HepG2 (cell line): ENCODE data around the gene HTRA2. TPM values are rescaled to one million over a fixed set of nuclear protein-coding genes. Genes with fewer than 3 reads are reported as not detected.

ENCODE experiments used
- BCL6 ChIP-seq: IDR thresholded peaks from 2 replicates; pipeline ENCODE4 v1.6.1; 2016; ENCODE audit warnings: missing genetic modification reagents, missing compliant biosample characterization
- CBX5 ChIP-seq: sonication (generic); formaldehyde crosslinking; IDR thresholded peaks from 2 replicates; pipeline ENCODE4 v1.4.0; 2020; ENCODE audit warnings: missing genetic modification reagents, borderline replicate concordance
- CHCHD3 ChIP-seq: sonication (generic); formaldehyde crosslinking; IDR thresholded peaks from 2 replicates; pipeline ENCODE4 v1.8.0; 2022; ENCODE audit warnings: mild to moderate bottlenecking, missing genetic modification reagents, moderate library complexity
- ELF4 ChIP-seq: sonication (generic); formaldehyde crosslinking; IDR thresholded peaks from 2 replicates; pipeline ENCODE4 v1.5.0; 2020; ENCODE audit warnings: missing genetic modification reagents, mild to moderate bottlenecking, moderate library complexity, borderline replicate concordance
- IKZF1 ChIP-seq: fragments of 450-650 bp; IDR thresholded peaks from 2 replicates; pipeline ENCODE4 v1.7.1; 2016
- IRF2 ChIP-seq: IDR thresholded peaks from 2 replicates; pipeline ENCODE4 v1.6.1; 2018; ENCODE audit warnings: missing genetic modification reagents, missing compliant biosample characterization
- MED8 ChIP-seq: sonication (generic); formaldehyde crosslinking; IDR thresholded peaks from 2 replicates; pipeline ENCODE4 v1.8.1; 2023; ENCODE audit warnings: mild to moderate bottlenecking, missing genetic modification reagents; ENCODE audit not compliant: insufficient replicate concordance
- MEIS1 ChIP-seq: sonication (generic); formaldehyde crosslinking; IDR thresholded peaks from 2 replicates; pipeline ENCODE4 v1.9.0; 2021; ENCODE audit warnings: mild to moderate bottlenecking, missing genetic modification reagents, moderate library complexity, borderline replicate concordance
- PITX1 ChIP-seq: sonication (generic); formaldehyde crosslinking; IDR thresholded peaks from 2 replicates; pipeline ENCODE4 v1.5.1; 2020; ENCODE audit warnings: mild to moderate bottlenecking, missing genetic modification reagents
- RELA ChIP-seq: sonication (generic); formaldehyde crosslinking; IDR thresholded peaks from 2 replicates; pipeline ENCODE4 v1.4.0; 2020; ENCODE audit warnings: missing genetic modification reagents
- SOX5 ChIP-seq: IDR thresholded peaks from 2 replicates; pipeline ENCODE4 v1.6.1; 2016; ENCODE audit warnings: borderline replicate concordance
- ZFP90 ChIP-seq: sonication (generic); formaldehyde crosslinking; IDR thresholded peaks from 2 replicates; pipeline ENCODE4 v1.8.0; 2022; ENCODE audit warnings: missing genetic modification reagents, mild to moderate bottlenecking, inconsistent platforms, borderline replicate concordance
- ZKSCAN5 ChIP-seq: sonication (generic); formaldehyde crosslinking; IDR thresholded peaks from 2 replicates; pipeline ENCODE4 v1.5.1; 2020; ENCODE audit warnings: mild to moderate bottlenecking, missing genetic modification reagents
- ZNF20 ChIP-seq: sonication (generic); formaldehyde crosslinking; IDR thresholded peaks from 2 replicates; pipeline ENCODE4 v1.4.0; 2020; ENCODE audit warnings: mild to moderate bottlenecking, moderate library complexity, missing genetic modification reagents
- ZNF260 ChIP-seq: sonication (generic); formaldehyde crosslinking; IDR thresholded peaks from 2 replicates; pipeline ENCODE4 v1.4.0; 2020; ENCODE audit warnings: missing genetic modification reagents, low read depth, mild to moderate bottlenecking, borderline replicate concordance
- ZNF33B ChIP-seq: sonication (generic); formaldehyde crosslinking; IDR thresholded peaks from 2 replicates; pipeline ENCODE4 v1.5.1; 2020; ENCODE audit warnings: mild to moderate bottlenecking, missing genetic modification reagents
- ZNF431 ChIP-seq: sonication (generic); formaldehyde crosslinking; IDR thresholded peaks from 2 replicates; pipeline ENCODE4 v1.9.0; 2022; ENCODE audit warnings: missing genetic modification reagents, low read depth, mild to moderate bottlenecking, borderline replicate concordance
- ZNF484 ChIP-seq: sonication (generic); formaldehyde crosslinking; IDR thresholded peaks from 2 replicates; pipeline ENCODE4 v1.5.1; 2020; ENCODE audit warnings: mild to moderate bottlenecking, low read depth, missing genetic modification reagents, borderline replicate concordance
- ZNF552 ChIP-seq: sonication (generic); formaldehyde crosslinking; IDR thresholded peaks from 2 replicates; pipeline ENCODE4 v1.9.0; 2022; ENCODE audit warnings: missing genetic modification reagents, mild to moderate bottlenecking, borderline replicate concordance
- ZNF569 ChIP-seq: sonication (generic); formaldehyde crosslinking; IDR thresholded peaks from 2 replicates; pipeline ENCODE4 v1.5.0; 2020; ENCODE audit warnings: mild to moderate bottlenecking, missing genetic modification reagents, moderate library complexity, borderline replicate concordance
- ZNF75D ChIP-seq: sonication (generic); formaldehyde crosslinking; IDR thresholded peaks from 2 replicates; pipeline ENCODE4 v1.8.1; 2023; ENCODE audit warnings: missing genetic modification reagents, mild to moderate bottlenecking, borderline replicate concordance
- ZNF790 ChIP-seq: sonication (generic); formaldehyde crosslinking; IDR thresholded peaks from 2 replicates; pipeline ENCODE4 v1.8.0; 2022; ENCODE audit warnings: missing genetic modification reagents, mild to moderate bottlenecking, borderline replicate concordance
- ZNF83 ChIP-seq: sonication (generic); formaldehyde crosslinking; IDR thresholded peaks from 2 replicates; pipeline ENCODE4 v1.4.0; 2020; ENCODE audit warnings: missing genetic modification reagents, mild to moderate bottlenecking, borderline replicate concordance
- ZNF879 ChIP-seq: sonication (generic); formaldehyde crosslinking; IDR thresholded peaks from 2 replicates; pipeline ENCODE4 v1.8.1; 2023; ENCODE audit warnings: missing genetic modification reagents
- polyA plus RNA-seq, 8 experiments: library from polyadenylated mRNA; depleted of rRNA in 3 of 8; stranded (reverse) in 7 of 8; unstranded in 1 of 8; fragments of >200 nt; fragmentation: Illumina TruSeq in 4 of 8; extraction: Trizol in 4 of 8; gene quantifications; 2 replicates each; pipeline versions ENCODE4 v1.2.1 to v1.2.3, GENCODE V29; 2011 to 2016; ENCODE audit warnings: low read depth in 4 of 8, missing spikeins in 1 of 8, mixed read lengths in 1 of 8; ENCODE audit not compliant: insufficient read depth in 1 of 8
- total RNA-seq, 5 experiments: library from RNA; depleted of rRNA; stranded (reverse); fragments of >200 nt; fragmentation: Illumina TruSeq; extraction: Trizol; gene quantifications; 2 replicates each; pipeline ENCODE4 v1.2.3, GENCODE V29; 2016; ENCODE audit warnings: low read depth in 1 of 5
- TF ChIP-seq, protein P1 (sequence below): sonication (generic); formaldehyde crosslinking; IDR thresholded peaks from 2 replicates; pipeline ENCODE4 v1.5.0; 2020; ENCODE audit warnings: mild to moderate bottlenecking, missing genetic modification reagents
- TF ChIP-seq, protein P2 (sequence below): sonication (generic); formaldehyde crosslinking; IDR thresholded peaks from 2 replicates; pipeline ENCODE4 v1.9.0; 2021; ENCODE audit warnings: missing genetic modification reagents, borderline replicate concordance

HTRA2 gene
- total and polyA plus RNA-seq, 2 of the 13 experiments (the other 11 are each of a cell fraction or from before 2014, with no cell fraction given) = 47.7 to 50.3 TPM

DNA sequence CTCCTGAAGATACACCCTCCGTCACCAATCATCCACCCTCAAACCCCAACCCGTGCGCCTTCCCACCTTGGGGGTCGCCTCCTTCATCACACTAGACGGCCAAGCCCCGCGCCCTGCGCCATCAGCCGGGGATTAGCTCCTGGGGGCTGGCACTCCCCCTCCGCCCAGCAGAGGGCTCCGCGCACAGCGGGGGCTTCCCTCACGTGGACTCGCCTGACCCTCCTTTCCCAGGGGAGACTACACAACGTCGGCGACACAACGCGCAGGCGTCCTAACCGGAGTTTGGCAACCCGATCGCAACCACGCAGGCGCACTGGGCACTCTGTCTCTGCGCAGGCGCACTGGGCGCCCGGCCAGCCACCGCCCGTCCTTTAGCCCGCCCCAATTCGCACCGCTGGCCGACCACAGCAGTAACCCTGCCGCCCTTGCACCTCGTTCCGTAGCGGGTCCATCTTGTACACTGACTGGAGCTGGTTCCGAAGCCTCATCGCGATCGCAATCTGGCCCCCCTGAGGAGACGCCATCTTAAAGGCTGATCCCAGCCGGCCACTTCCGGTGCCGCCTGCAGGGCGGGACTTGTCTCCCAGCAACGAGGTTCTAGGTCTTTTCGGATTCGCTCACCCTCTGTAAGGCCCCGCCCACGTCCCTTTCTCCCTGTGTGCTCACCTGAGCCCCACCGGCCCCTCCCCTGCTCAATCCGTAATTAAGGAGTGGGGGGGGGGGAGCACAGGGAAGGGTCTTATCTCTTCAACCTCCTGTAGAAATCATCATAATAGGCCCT, 22.4 kb upstream of the HTRA2 start, which contains the start of gene PCGF1 (continued):
- TF ChIP-seq ZNF20 (CRISPR knock-in tag) = no peak
- TF ChIP-seq CHCHD3 (CRISPR knock-in tag) = peak; percentile 61
- TF ChIP-seq ZNF552 = peak; percentile 87; the same call in 1 of the 2 replicates
- no peak for TF ChIP-seq ZNF83 (CRISPR knock-in tag)
- TF ChIP-seq SOX5 = peak; percentile 75
- TF ChIP-seq MEIS1 (CRISPR knock-in tag) = no peak; the same call in none of the 2 replicates
- TF ChIP-seq ZNF484 (CRISPR knock-in tag) = peak; percentile 53; the same call in 1 of the 2 replicates
- no peak; the same call in 1 of the 2 replicates for TF ChIP-seq ZNF431 (CRISPR knock-in tag)
- TF ChIP-seq ZNF75D (CRISPR knock-in tag) = no peak
- peak; percentile 95 for TF ChIP-seq CBX5 (CRISPR knock-in tag)
- TF ChIP-seq PITX1 (CRISPR knock-in tag) = peak; percentile 97
- TF ChIP-seq IRF2 (CRISPR knock-in tag) = peak; percentile 92
- TF ChIP-seq ZNF260 (CRISPR knock-in tag) = no peak; the same call in 1 of the 2 replicates
- peak; percentile 72; the same call in 1 of the 2 replicates for TF ChIP-seq ZNF879
- TF ChIP-seq BCL6 (CRISPR knock-in tag) = peak; percentile 64
- TF ChIP-seq, protein P1, sequence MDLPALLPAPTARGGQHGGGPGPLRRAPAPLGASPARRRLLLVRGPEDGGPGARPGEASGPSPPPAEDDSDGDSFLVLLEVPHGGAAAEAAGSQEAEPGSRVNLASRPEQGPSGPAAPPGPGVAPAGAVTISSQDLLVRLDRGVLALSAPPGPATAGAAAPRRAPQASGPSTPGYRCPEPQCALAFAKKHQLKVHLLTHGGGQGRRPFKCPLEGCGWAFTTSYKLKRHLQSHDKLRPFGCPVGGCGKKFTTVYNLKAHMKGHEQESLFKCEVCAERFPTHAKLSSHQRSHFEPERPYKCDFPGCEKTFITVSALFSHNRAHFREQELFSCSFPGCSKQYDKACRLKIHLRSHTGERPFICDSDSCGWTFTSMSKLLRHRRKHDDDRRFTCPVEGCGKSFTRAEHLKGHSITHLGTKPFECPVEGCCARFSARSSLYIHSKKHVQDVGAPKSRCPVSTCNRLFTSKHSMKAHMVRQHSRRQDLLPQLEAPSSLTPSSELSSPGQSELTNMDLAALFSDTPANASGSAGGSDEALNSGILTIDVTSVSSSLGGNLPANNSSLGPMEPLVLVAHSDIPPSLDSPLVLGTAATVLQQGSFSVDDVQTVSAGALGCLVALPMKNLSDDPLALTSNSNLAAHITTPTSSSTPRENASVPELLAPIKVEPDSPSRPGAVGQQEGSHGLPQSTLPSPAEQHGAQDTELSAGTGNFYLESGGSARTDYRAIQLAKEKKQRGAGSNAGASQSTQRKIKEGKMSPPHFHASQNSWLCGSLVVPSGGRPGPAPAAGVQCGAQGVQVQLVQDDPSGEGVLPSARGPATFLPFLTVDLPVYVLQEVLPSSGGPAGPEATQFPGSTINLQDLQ (CRISPR knock-in tag) = no peak
- TF ChIP-seq ZFP90 (CRISPR knock-in tag) = peak; percentile 97
- TF ChIP-seq IKZF1 = no peak
- no peak for TF ChIP-seq ZNF33B
- TF ChIP-seq RELA (CRISPR knock-in tag) = no peak
- no peak for TF ChIP-seq MED8
- TF ChIP-seq, protein P2, sequence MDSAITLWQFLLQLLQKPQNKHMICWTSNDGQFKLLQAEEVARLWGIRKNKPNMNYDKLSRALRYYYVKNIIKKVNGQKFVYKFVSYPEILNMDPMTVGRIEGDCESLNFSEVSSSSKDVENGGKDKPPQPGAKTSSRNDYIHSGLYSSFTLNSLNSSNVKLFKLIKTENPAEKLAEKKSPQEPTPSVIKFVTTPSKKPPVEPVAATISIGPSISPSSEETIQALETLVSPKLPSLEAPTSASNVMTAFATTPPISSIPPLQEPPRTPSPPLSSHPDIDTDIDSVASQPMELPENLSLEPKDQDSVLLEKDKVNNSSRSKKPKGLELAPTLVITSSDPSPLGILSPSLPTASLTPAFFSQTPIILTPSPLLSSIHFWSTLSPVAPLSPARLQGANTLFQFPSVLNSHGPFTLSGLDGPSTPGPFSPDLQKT (CRISPR knock-in tag) = no peak
- TF ChIP-seq ZNF790 = no peak
- peak; percentile 11; the same call in 1 of the 2 replicates for TF ChIP-seq ELF4 (CRISPR knock-in tag)
- peak; percentile 58; the same call in 1 of the 2 replicates for TF ChIP-seq ZKSCAN5 (CRISPR knock-in tag)
- peak; percentile 86; the same call in 1 of the 2 replicates for TF ChIP-seq ZNF569 (CRISPR knock-in tag)
